Suprapubic skin (tissue), 3 donors: ENCODE measurements around the gene MRPS7.

Source experiments
- CTCF ChIP-seq, 2 donors: fragments of 200-600 bp in 1 of 2; fragments of 450-650 bp in 1 of 2; sonication (generic) in 1 of 2; IDR thresholded peaks; one replicate each; pipeline ENCODE4 v1.5.1; 2016 to 2019; ENCODE audit warnings: antibody characterized with exemption in 2 of 2, mild to moderate bottlenecking in 1 of 2, moderate library complexity in 1 of 2
- EP300 ChIP-seq: sonication (generic); formaldehyde crosslinking; IDR thresholded peaks from one replicate; pipeline ENCODE4 v1.6.1; 2017; ENCODE audit warnings: antibody characterized with exemption

- no peak for TF ChIP-seq CTCF (IDR thresholded peaks at IDR 0.05)
- TF ChIP-seq EP300: no peak
Observed at GRCh38 chr17:75263055-75263454, 1.4 kb downstream of the MRPS7 start.
